Nephron (organoid): ENCODE results near the gene PAPPA2.

Source experiments
- H3K27ac Mint-ChIP-seq, 3 experiments: 2 replicates each; pipeline ENCODE4 v1.8.0; 2020; ENCODE audit warnings: mixed read lengths in 3 of 3, mild to moderate bottlenecking in 2 of 3, moderate library complexity in 1 of 3
- H3K27me3 Mint-ChIP-seq: 2 replicates; pipeline ENCODE4 v1.8.0; 2021; ENCODE audit warnings: low read depth, mild to moderate bottlenecking, moderate library complexity, mixed read lengths
- H3K36me3 Mint-ChIP-seq: 2 replicates; pipeline ENCODE4 v1.8.0; 2020; ENCODE audit warnings: low read depth, mixed read lengths
- H3K4me1 Mint-ChIP-seq: 2 replicates; pipeline ENCODE4 v1.8.0; 2020; ENCODE audit warnings: mixed read lengths
- H3K4me3 Mint-ChIP-seq, 3 experiments: 2 replicates each; pipeline ENCODE4 v1.8.0; 2020; ENCODE audit warnings: mild to moderate bottlenecking in 3 of 3, mixed read lengths in 3 of 3, moderate library complexity in 2 of 3
- H3K9me3 Mint-ChIP-seq: 2 replicates; pipeline ENCODE4 v1.8.0; 2020; ENCODE audit warnings: mixed read lengths
- CTCF ChIP-seq, 3 experiments: fragments of 200-600 bp; sonication (generic); IDR thresholded peaks; one replicate each; pipeline ENCODE4 v1.5.0; 2021; ENCODE audit warnings: antibody characterized with exemption in 3 of 3; ENCODE audit not compliant: unreplicated experiment in 3 of 3

Gene PAPPA2

DNA sequence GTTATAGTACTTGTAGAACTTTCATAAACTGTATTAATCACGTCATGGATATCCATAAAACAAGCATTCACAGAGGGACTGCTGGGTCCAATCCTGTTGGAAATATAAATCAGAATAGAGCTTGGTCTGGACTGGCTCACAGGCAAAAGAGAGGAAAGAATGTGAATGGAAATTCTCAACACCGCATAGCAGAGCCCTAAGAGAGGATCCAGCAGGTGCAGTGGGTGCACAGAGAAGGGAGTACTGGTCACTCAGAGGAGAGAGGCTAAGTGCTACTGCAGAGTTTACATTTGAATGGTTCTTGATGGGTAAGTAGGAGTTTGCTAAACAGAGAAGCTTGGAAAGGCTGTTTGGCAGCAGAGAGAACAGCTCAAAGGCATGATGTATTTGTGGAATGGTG, 231.7 kb downstream of the PAPPA2 start:
- Mint-ChIP-seq H3K27me3 (peaks cover 15% of the 10 kb centered on the region), H3K9me3 (no peaks in the 10 kb centered on the region), H3K27ac (peak overlapping the region in 1 of 3 experiments; percentile 15), H3K4me1 (peaks cover 42% of the 10 kb centered on the region), H3K36me3 (no peaks in the 10 kb centered on the region), H3K4me3 (no peak overlapping the region)
- TF ChIP-seq CTCF (IDR thresholded peaks at IDR 0.05; ENCODE audit: unreplicated experiment in 3 of 3): no peak

DNA sequence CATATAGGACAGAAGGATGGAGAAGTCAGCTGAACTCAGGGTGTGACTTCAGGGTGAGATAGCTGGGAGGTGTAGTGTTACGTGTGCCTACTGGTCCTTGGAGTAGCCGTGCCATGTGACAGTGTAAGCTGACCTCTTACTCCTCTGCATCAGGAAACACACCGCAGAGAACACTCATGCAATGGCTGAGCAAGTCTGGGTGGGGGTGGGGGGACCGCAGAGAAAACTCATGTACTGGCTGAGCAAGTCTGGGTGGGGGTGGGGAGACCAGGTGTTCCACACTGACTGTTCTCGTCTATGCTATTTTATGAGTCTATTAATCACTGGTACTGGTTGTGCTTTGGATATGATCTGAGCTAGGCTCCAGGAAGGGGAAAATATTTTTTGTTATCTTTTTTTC, 233.1 kb downstream of the PAPPA2 start:
- TF ChIP-seq CTCF (IDR thresholded peaks at IDR 0.05; ENCODE audit: unreplicated experiment in 3 of 3): no peak
- H3K4me1 Mint-ChIP-seq: peaks cover 42% of the 10 kb centered on the region
- H3K27me3 Mint-ChIP-seq: peaks cover 20% of the 10 kb centered on the region
- H3K36me3 Mint-ChIP-seq: no peaks in the 10 kb centered on the region
- no peak overlapping the region for H3K4me3 Mint-ChIP-seq
- peak overlapping the region in 1 of 3 experiments; percentile 20 for H3K27ac Mint-ChIP-seq
- H3K9me3 Mint-ChIP-seq: no peaks in the 10 kb centered on the region

DNA sequence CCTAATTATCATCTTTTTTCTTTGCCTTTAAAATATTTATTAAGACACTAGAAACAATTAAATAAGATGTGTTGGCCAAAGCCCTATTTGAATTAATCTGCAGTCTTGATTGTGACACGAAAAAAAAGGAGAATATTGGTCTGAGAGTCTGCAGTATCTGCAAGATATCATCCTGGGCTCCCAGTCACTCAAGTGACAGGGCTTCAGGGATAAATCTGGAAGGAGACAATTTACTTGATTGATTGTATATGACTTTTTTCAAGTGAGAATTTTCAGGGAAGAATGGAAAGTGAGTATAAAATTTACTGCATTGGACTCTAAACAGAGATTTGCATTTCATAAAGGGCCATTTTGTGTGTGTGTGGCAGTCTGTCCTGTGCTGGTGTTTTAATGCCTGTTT, 233.7 kb downstream of the PAPPA2 start:
- Mint-ChIP-seq H3K4me1 (peaks cover 38% of the 10 kb centered on the region), H3K27ac (peak overlapping the region in 1 of 3 experiments; percentile 20), H3K4me3 (no peak overlapping the region), H3K9me3 (no peaks in the 10 kb centered on the region), H3K27me3 (peaks cover 20% of the 10 kb centered on the region), H3K36me3 (no peaks in the 10 kb centered on the region)
- TF ChIP-seq CTCF (IDR thresholded peaks at IDR 0.05; ENCODE audit: unreplicated experiment in 3 of 3): no peak

DNA sequence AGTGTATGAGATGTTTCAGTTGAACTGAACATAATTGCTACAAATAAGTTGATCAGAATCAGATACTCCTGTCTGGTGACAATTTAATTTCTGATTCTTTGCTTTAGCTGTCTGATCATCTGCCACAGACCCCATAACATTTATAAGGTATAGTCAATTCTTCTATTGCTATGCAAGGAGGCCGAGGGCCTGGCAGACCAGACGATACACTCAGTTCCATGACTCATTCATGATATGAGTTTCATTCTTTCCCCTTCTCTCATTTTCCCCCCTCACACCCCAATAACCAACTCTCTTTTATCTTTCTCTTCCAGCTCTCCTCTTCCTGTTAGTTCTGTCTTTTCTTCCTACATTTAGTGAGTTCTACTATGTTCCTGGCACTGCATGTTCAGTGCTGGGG, 236.8 kb downstream of the PAPPA2 start:
- Mint-ChIP-seq H3K4me3 (no peak overlapping the region), H3K27ac (no peak overlapping the region), H3K36me3 (no peaks in the 10 kb centered on the region), H3K27me3 (peaks cover 11% of the 10 kb centered on the region), H3K9me3 (no peaks in the 10 kb centered on the region), H3K4me1 (peaks cover 19% of the 10 kb centered on the region)
- TF ChIP-seq CTCF (IDR thresholded peaks at IDR 0.05; ENCODE audit: unreplicated experiment in 3 of 3): no peak

GRCh38 chr1:176701151-176701866, 238.3 kb downstream of the PAPPA2 start:
- Mint-ChIP-seq H3K4me1 (peaks cover 7% of the 10 kb centered on the region), H3K27ac (peak overlapping the region in 1 of 3 experiments; percentile 48), H3K36me3 (no peaks in the 10 kb centered on the region), H3K27me3 (peaks cover 5% of the 10 kb centered on the region), H3K9me3 (no peaks in the 10 kb centered on the region), H3K4me3 (no peak overlapping the region)
- TF ChIP-seq CTCF (IDR thresholded peaks at IDR 0.05; ENCODE audit: unreplicated experiment in 3 of 3): no peak

DNA sequence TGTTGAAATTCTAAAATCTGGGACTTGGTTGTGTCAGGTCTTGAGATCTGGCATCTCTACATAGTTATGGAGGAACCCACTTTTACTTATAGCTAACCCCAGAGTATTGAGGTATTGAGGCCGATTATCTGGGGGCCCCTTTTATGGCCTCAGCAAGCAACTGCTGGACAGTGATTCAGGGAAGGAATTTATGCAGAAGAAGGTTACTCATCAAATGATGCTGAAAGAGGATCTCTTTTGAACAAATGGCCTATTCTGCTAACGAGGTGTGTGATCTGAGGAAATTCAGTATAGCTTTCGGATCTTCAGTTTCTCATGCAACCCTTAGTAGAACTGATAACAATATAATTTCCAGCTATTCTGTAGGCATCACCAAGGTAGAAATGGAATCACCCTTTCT, 239.9 kb downstream of the PAPPA2 start:
- H3K36me3 Mint-ChIP-seq: no peaks in the 10 kb centered on the region
- peaks cover 5% of the 10 kb centered on the region for H3K27me3 Mint-ChIP-seq
- TF ChIP-seq CTCF (IDR thresholded peaks at IDR 0.05; ENCODE audit: unreplicated experiment in 3 of 3): no peak
- no peaks in the 10 kb centered on the region for H3K9me3 Mint-ChIP-seq
- no peak overlapping the region for H3K27ac Mint-ChIP-seq
- H3K4me1 Mint-ChIP-seq: no peaks in the 10 kb centered on the region
- no peak overlapping the region for H3K4me3 Mint-ChIP-seq
